ENCODE results near the gene NAT10. TPM values are rescaled to one million over a fixed set of nuclear protein-coding genes. Genes with fewer than 3 reads are reported as not detected.

NAT10 gene
- total RNA-seq, 5 donors from 2014 or later (not counting 1 experiment from before 2014, with no cell fraction given) = 55.0 to 84.0 (median 73.5) TPM

- H3K27ac ChIP-seq (ENCODE audit: low read length) = no peak overlapping the region
- ChIA-PET CTCF (interaction anchor here (1.0 to 1.2 kb wide), 2 partner anchors 24 to 343 kb away, joined by 3 to 5 read pairs; no protein-coding TSS in a partner anchor), POLR2A (no interaction called here)
- Mint-ChIP-seq H3K4me1 (peaks cover 0 to 11% (median 5%) of the 10 kb centered on the region in 3 donors), H3K4me3 (no peak overlapping the region), H3K36me3 (peaks cover 37% of the 10 kb centered on the region), H3K27me3 (no peaks in the 10 kb centered on the region), H3K9me3 (no peaks in the 10 kb centered on the region), H3K27ac (no peak overlapping the region)
- ATAC-seq (replicated peaks in 1 of 4) = no peak
- H3K4me1 ChIP-seq (ENCODE audit: control insufficient read depth in 1 of 2, extremely low read depth in 1 of 2, insufficient read depth in 2 of 2, low read length in 2 of 2) = no peaks in the 10 kb centered on the region
- WGBS (ENCODE audit: insufficient coverage) = 93% methylated on average over 12 of the region's 13 CpGs
- no peaks in the 10 kb centered on the region for H3K9me3 ChIP-seq
- H3K36me3 ChIP-seq (ENCODE audit: control insufficient read depth in 2 of 2, extremely low read depth in 1 of 2, insufficient read depth in 1 of 2, low read length in 1 of 2) = peaks cover 14 to 59% of the 10 kb centered on the region in 2 donors
- peak in 1 of 35 experiments; percentile 19 for DNase-seq
- H3K27me3 ChIP-seq (replicated peaks in 1 of 2; ENCODE audit: control insufficient read depth in 2 of 2, extremely low read depth in 1 of 2, insufficient read depth in 2 of 2, low read length in 1 of 2) = no peaks in the 10 kb centered on the region
- H3K4me3 ChIP-seq (ENCODE audit: control insufficient read depth in 1 of 2, extremely low read depth in 1 of 2, low read length in 1 of 2) = no peak overlapping the region
Measured at GRCh38 chr11:34149786-34150185, 44.4 kb downstream of the NAT10 start.

DNA sequence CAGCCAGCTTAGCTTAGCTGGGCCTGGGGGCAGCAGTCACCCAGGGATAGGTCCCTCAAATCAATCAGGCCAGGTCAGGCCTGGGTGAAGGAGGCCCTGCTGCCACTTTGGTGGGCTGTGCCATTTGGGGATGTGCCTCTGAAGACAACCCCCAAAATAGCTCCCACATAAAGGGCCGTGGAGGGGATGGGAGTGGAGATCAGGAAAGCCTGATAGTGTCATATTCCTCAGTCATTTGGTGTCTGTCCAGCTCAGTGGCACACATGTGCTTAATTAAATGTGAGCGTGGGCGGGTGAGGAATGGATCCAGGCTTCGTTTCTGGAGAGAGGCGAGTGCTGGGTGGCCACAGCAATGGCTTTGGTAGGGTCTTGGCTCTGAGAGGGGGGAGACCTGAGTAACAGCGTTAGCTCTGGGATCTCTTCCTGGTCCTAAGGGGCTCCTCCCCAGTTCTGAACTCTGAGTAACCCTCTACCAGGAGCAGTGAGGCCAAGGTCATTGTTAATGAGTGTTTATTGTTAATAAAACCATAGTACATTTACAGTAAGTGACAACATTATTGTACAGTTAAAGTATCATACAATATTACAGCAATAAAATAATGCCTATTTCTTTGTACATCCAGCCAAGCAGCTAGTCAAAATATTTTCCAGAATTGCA is 45.2 kb downstream of the NAT10 start:
- ATAC-seq (replicated peaks in 1 of 4) (no peak), DNase-seq (no peak)
- no peak overlapping the region for H3K27ac Mint-ChIP-seq
- H3K9me3 Mint-ChIP-seq = no peaks in the 10 kb centered on the region
- no peak overlapping the region for H3K27ac ChIP-seq (ENCODE audit: low read length)
- no CpG with 5 or more reads among the region's 6 CpGs for WGBS (ENCODE audit: insufficient coverage)
- CTCF ChIA-PET = interaction anchor here (1.0 to 1.2 kb wide), 2 partner anchors 23 to 342 kb away, joined by 3 to 5 read pairs; no protein-coding TSS in a partner anchor
- H3K36me3 Mint-ChIP-seq = peaks cover 31% of the 10 kb centered on the region
- H3K4me3 Mint-ChIP-seq = no peak overlapping the region
- POLR2A ChIA-PET = no interaction called here
- no peaks in the 10 kb centered on the region for H3K27me3 ChIP-seq (replicated peaks in 1 of 2; ENCODE audit: control insufficient read depth in 2 of 2, extremely low read depth in 1 of 2, insufficient read depth in 2 of 2, low read length in 1 of 2)
- peaks cover 14 to 50% of the 10 kb centered on the region in 2 donors for H3K36me3 ChIP-seq (ENCODE audit: control insufficient read depth in 2 of 2, extremely low read depth in 1 of 2, insufficient read depth in 1 of 2, low read length in 1 of 2)
- no peaks in the 10 kb centered on the region for H3K27me3 Mint-ChIP-seq
- H3K9me3 ChIP-seq = no peaks in the 10 kb centered on the region
- no peaks in the 10 kb centered on the region for H3K4me1 ChIP-seq (ENCODE audit: control insufficient read depth in 1 of 2, extremely low read depth in 1 of 2, insufficient read depth in 2 of 2, low read length in 2 of 2)
- H3K4me3 ChIP-seq (ENCODE audit: control insufficient read depth in 1 of 2, extremely low read depth in 1 of 2, low read length in 1 of 2) = no peak overlapping the region
- H3K4me1 Mint-ChIP-seq = peaks cover 0 to 11% (median 5%) of the 10 kb centered on the region in 3 donors

GRCh38 chr11:34151166-34151565 is 45.7 kb downstream of the NAT10 start:
- Histone ChIP-seq H3K9me3 (no peaks in the 10 kb centered on the region), H3K36me3 (ENCODE audit: control insufficient read depth in 2 of 2, extremely low read depth in 1 of 2, insufficient read depth in 1 of 2, low read length in 1 of 2) (peaks cover 14 to 45% of the 10 kb centered on the region in 2 donors), H3K4me1 (ENCODE audit: control insufficient read depth in 1 of 2, extremely low read depth in 1 of 2, insufficient read depth in 2 of 2, low read length in 2 of 2) (no peaks in the 10 kb centered on the region), H3K4me3 (ENCODE audit: control insufficient read depth in 1 of 2, extremely low read depth in 1 of 2, low read length in 1 of 2) (no peak overlapping the region), H3K27me3 (replicated peaks in 1 of 2; ENCODE audit: control insufficient read depth in 2 of 2, extremely low read depth in 1 of 2, insufficient read depth in 2 of 2, low read length in 1 of 2) (no peaks in the 10 kb centered on the region), H3K27ac (ENCODE audit: low read length) (no peak overlapping the region)
- Mint-ChIP-seq H3K4me3 (no peak overlapping the region), H3K4me1 (peaks cover 0 to 11% (median 5%) of the 10 kb centered on the region in 3 donors), H3K27me3 (no peaks in the 10 kb centered on the region), H3K36me3 (peaks cover 26% of the 10 kb centered on the region), H3K9me3 (no peaks in the 10 kb centered on the region), H3K27ac (no peak overlapping the region)
- 97% methylated on average over 5 of the region's 5 CpGs for WGBS (ENCODE audit: insufficient coverage)
- no peak for DNase-seq
- no peak for ATAC-seq (replicated peaks in 1 of 4)
- CTCF ChIA-PET = no interaction called here
- POLR2A ChIA-PET = no interaction called here

DNA sequence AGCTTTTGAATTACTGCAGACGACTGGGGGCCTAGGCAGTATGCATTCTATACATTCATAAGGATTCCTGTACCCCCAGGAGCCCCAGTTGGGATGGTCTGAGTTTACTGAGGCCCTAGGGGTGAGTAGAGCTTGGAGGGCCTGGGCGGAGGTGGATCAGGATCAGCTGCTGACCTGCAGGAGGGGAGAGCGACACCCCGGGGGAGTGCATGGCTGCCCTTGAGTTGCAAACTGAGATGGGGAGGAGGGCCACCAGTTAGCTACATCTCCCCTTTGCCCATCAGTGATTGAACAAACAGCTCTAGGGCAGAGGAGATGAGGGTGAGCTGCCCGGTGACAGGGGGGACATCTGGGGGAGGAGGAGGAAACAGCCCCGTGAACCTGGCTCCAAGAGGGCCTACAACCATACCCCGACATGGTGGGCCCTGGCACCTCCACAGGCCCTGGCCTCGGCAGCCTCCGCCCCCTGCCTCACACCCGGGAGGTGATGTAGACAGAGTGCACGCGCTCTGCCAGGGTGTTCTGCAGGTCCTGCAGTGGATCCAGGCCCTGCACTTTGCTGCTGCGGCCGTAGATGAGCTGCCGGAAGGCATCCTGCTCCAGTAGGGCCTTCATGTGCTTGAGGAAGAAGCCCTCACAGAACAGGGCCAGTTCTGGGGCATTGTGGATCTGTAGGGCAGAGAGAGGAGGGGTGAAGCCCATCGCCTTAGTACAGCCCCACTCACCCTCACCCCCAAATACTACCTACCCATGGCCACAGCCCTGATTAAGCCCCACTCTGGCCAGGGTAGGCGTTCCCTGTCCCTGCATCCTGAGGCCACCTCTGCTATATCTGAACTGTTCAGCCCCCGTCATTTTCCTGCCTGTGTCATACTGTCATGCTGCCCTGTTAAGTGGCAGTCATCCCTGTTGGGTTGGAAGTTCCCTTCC is 46.8 kb downstream of the NAT10 start:
- peak overlapping the region in 1 of 2 donors; percentile 5 for H3K27ac Mint-ChIP-seq
- ChIA-PET POLR2A (interaction anchor here in 1 of 2 donors (0.6 kb wide), 1 partner anchor 41 kb away, joined by 4 read pairs; no protein-coding TSS in a partner anchor), CTCF (no interaction called here)
- H3K27me3 ChIP-seq (replicated peaks in 1 of 2; ENCODE audit: control insufficient read depth in 2 of 2, extremely low read depth in 1 of 2, insufficient read depth in 2 of 2, low read length in 1 of 2) = no peaks in the 10 kb centered on the region
- peaks cover 13 to 35% of the 10 kb centered on the region in 2 donors for H3K36me3 ChIP-seq (ENCODE audit: control insufficient read depth in 2 of 2, extremely low read depth in 1 of 2, insufficient read depth in 1 of 2, low read length in 1 of 2)
- H3K9me3 ChIP-seq = no peaks in the 10 kb centered on the region
- H3K4me1 ChIP-seq (ENCODE audit: control insufficient read depth in 1 of 2, extremely low read depth in 1 of 2, insufficient read depth in 2 of 2, low read length in 2 of 2) = no peaks in the 10 kb centered on the region
- H3K27ac ChIP-seq (ENCODE audit: low read length) = no peak overlapping the region
- no peak overlapping the region for H3K4me3 Mint-ChIP-seq
- H3K4me3 ChIP-seq (ENCODE audit: control insufficient read depth in 1 of 2, extremely low read depth in 1 of 2, low read length in 1 of 2) = no peak overlapping the region
- H3K9me3 Mint-ChIP-seq = no peaks in the 10 kb centered on the region
- no peaks in the 10 kb centered on the region for H3K27me3 Mint-ChIP-seq
- H3K4me1 Mint-ChIP-seq = peaks cover 0 to 11% (median 5%) of the 10 kb centered on the region in 3 donors
- DNase-seq (no peak), ATAC-seq (replicated peaks in 1 of 4) (no peak)
- 95% methylated on average over 11 of the region's 18 CpGs for WGBS (ENCODE audit: insufficient coverage)
- H3K36me3 Mint-ChIP-seq = peaks cover 16% of the 10 kb centered on the region

- ATAC-seq (replicated peaks in 1 of 4) (no peak), DNase-seq (peak in 1 of 35 experiments; percentile 15)
- Histone ChIP-seq H3K27me3 (replicated peaks in 1 of 2; ENCODE audit: control insufficient read depth in 2 of 2, extremely low read depth in 1 of 2, insufficient read depth in 2 of 2, low read length in 1 of 2) (no peaks in the 10 kb centered on the region), H3K36me3 (ENCODE audit: control insufficient read depth in 2 of 2, extremely low read depth in 1 of 2, insufficient read depth in 1 of 2, low read length in 1 of 2) (peaks cover 4 to 14% of the 10 kb centered on the region in 2 donors), H3K4me3 (ENCODE audit: control insufficient read depth in 1 of 2, extremely low read depth in 1 of 2, low read length in 1 of 2) (no peak overlapping the region), H3K4me1 (ENCODE audit: control insufficient read depth in 1 of 2, extremely low read depth in 1 of 2, insufficient read depth in 2 of 2, low read length in 2 of 2) (peaks cover 0 to 7% of the 10 kb centered on the region in 2 experiments), H3K27ac (ENCODE audit: low read length) (no peak overlapping the region), H3K9me3 (no peaks in the 10 kb centered on the region)
- 75% methylated on average over 12 of the region's 16 CpGs for WGBS (ENCODE audit: insufficient coverage)
- H3K36me3 Mint-ChIP-seq = peaks cover 3% of the 10 kb centered on the region
- CTCF ChIA-PET = interaction anchor here in 1 of 2 donors (1.4 kb wide), 1 partner anchor 208 kb away, joined by 3 read pairs; no protein-coding TSS in a partner anchor
- H3K27ac Mint-ChIP-seq = no peak overlapping the region
- H3K9me3 Mint-ChIP-seq = no peaks in the 10 kb centered on the region
- POLR2A ChIA-PET = interaction anchor here in 1 of 2 donors (0.6 kb wide), 1 partner anchor 9 kb away, joined by 3 read pairs; no protein-coding TSS in a partner anchor
- peaks cover 7 to 15% (median 11%) of the 10 kb centered on the region in 3 donors for H3K4me1 Mint-ChIP-seq
- H3K27me3 Mint-ChIP-seq = no peaks in the 10 kb centered on the region
- no peak overlapping the region for H3K4me3 Mint-ChIP-seq
Measured at GRCh38 chr11:34154059-34154875, 48.8 kb downstream of the NAT10 start.
